GM19328 (cell line): ENCODE data around the gene CTNNBL1.
A peak's percentile ranks its signal among the peaks of the same experiment; 100 is the strongest.
"Not testable (repeated sequence)": the region's sequence is repeated elsewhere in the genome, so short reads cannot be mapped to it uniquely, and the experiment has no call there.

Experiments used
- ATAC-seq: cut with Tn5 transposase; IDR thresholded peaks from one replicate; pipeline ENCODE4 v1.9.1; 2021; ENCODE audit warnings: mild to moderate bottlenecking, moderate library complexity; ENCODE audit not compliant: unreplicated experiment

The CTNNBL1 gene

GRCh38 chr20:37693635-37694626 is at the start of gene CTNNBL1:
TSS of gene CTNNBL1 (plus strand) at chr20:37694030. CDS start at chr20:37694123, 93 bp downstream.
- ATAC-seq, result peak; percentile 80

GRCh38 chr20:37644605-37645004 is 49.2 kb upstream of the CTNNBL1 start:
- ATAC-seq, result no peak

- no peak for ATAC-seq
Observed at GRCh38 chr20:37647946-37648345, 45.9 kb upstream of the CTNNBL1 start.

GRCh38 chr20:37649017-37649416 is 44.8 kb upstream of the CTNNBL1 start:
- no peak for ATAC-seq

GRCh38 chr20:37649676-37650370 is 44.0 kb upstream of the CTNNBL1 start:
- ATAC-seq, result no peak

- ATAC-seq, result no peak
Observed at GRCh38 chr20:37650661-37651060, 43.2 kb upstream of the CTNNBL1 start.

GRCh38 chr20:37651932-37652331 is 41.9 kb upstream of the CTNNBL1 start:
- no peak for ATAC-seq

- no peak for ATAC-seq
Observed at GRCh38 chr20:37656945-37657344, 36.9 kb upstream of the CTNNBL1 start.

GRCh38 chr20:37657924-37658804 is 35.7 kb upstream of the CTNNBL1 start:
- ATAC-seq, result no peak

GRCh38 chr20:37661519-37661918 is 32.3 kb upstream of the CTNNBL1 start:
- no peak for ATAC-seq

- ATAC-seq, result no peak
Observed at GRCh38 chr20:37662308-37662707, 31.5 kb upstream of the CTNNBL1 start.

- ATAC-seq, result not testable (repeated sequence)
Observed at GRCh38 chr20:37664595-37664994, 29.2 kb upstream of the CTNNBL1 start.

- ATAC-seq, result no peak
Observed at GRCh38 chr20:37668166-37668565, 25.7 kb upstream of the CTNNBL1 start.

- ATAC-seq, result no peak
Observed at GRCh38 chr20:37669062-37669772, 24.6 kb upstream of the CTNNBL1 start.

- no peak for ATAC-seq
Observed at GRCh38 chr20:37669773-37670236, 24.0 kb upstream of the CTNNBL1 start.

- ATAC-seq, result no peak
Observed at GRCh38 chr20:37670351-37670791, 23.5 kb upstream of the CTNNBL1 start.

GRCh38 chr20:37672143-37672542 is 21.7 kb upstream of the CTNNBL1 start:
- ATAC-seq, result no peak

- ATAC-seq, result no peak
Observed at GRCh38 chr20:37673444-37673843, 20.4 kb upstream of the CTNNBL1 start.

- no peak for ATAC-seq
Observed at GRCh38 chr20:37676440-37676839, 17.4 kb upstream of the CTNNBL1 start.
